Measurements from ENCODE around the gene SLC36A2.

DNA sequence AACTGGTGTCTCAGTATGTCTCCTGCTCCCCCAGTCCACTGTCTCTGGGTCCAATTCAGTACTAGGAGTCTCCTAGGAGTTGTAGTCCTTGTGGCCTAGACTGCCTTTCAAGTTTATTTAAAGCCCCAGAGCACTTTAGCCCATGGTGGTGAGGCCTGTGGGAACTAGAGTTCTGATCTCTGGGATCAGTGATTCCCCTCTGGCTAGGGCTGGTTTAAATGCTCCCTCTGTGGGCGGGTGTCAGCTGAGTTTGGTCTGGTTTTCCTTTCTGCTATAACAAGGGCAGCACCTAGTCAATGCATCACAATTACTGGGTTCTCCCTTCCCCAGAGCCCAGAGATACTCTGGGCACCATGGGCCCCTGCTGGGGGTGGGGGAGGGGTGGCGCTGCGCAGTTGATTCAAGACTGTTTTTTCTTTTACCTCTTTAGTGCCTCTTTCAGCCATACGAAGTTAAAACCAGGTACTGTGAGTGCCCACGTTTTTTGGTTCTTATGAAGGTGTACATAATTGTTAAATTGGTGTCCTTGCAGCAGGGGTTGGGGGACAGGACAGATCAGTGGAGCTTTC is 34.5 kb downstream of the SLC36A2 start:
- TF ChIP-seq, protein P1, sequence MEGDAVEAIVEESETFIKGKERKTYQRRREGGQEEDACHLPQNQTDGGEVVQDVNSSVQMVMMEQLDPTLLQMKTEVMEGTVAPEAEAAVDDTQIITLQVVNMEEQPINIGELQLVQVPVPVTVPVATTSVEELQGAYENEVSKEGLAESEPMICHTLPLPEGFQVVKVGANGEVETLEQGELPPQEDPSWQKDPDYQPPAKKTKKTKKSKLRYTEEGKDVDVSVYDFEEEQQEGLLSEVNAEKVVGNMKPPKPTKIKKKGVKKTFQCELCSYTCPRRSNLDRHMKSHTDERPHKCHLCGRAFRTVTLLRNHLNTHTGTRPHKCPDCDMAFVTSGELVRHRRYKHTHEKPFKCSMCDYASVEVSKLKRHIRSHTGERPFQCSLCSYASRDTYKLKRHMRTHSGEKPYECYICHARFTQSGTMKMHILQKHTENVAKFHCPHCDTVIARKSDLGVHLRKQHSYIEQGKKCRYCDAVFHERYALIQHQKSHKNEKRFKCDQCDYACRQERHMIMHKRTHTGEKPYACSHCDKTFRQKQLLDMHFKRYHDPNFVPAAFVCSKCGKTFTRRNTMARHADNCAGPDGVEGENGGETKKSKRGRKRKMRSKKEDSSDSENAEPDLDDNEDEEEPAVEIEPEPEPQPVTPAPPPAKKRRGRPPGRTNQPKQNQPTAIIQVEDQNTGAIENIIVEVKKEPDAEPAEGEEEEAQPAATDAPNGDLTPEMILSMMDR (IDR thresholded peaks at IDR 0.05), result no peak
- TF ChIP-seq POLR2A (IDR thresholded peaks at IDR 0.05; ENCODE audit: low read depth) (no peak), EP300 (IDR thresholded peaks at IDR 0.05) (no peak)

All from esophagus muscularis mucosa (tissue), 4 donors.